Common myeloid progenitor, CD34-positive (primary cell): ENCODE results near the gene TMEM87B.

Experiments used
- CTCF ChIA-PET: fragments of 350-600 bp; sonication (Branson Sonifier 250); formaldehyde crosslinking; loops from one replicate; lab custom pipeline; 2021; ENCODE audit warnings: antibody characterized with exemption; lab: Charles Lee
- POLR2A ChIA-PET: fragments of 350-600 bp; sonication (Branson Sonifier 250); formaldehyde crosslinking; loops from one replicate; lab custom pipeline; 2021; ENCODE audit warnings: antibody characterized with exemption; lab: Charles Lee
- DNase-seq, 3 donors: peaks; one replicate each; pipeline versions ENCODE4 v3.0.0 to v3.0.0-alpha.2; 2013
- H3K27ac ChIP-seq, 2 experiments: 1 replicate in 1 of 2; 2 replicates in 1 of 2; pipeline ENCODE4 v1.7.0; 2013; ENCODE audit warnings: inconsistent platforms in 2 of 2, low read length in 2 of 2, mild to moderate bottlenecking in 2 of 2, low read depth in 1 of 2, moderate library complexity in 1 of 2; ENCODE audit not compliant: severe bottlenecking in 2 of 2, insufficient read depth in 1 of 2, poor library complexity in 1 of 2
- H3K27me3 ChIP-seq, 5 experiments: replicated peaks in 2 of 5; 1 replicate in 3 of 5; 2 replicates in 2 of 5; pipeline versions ENCODE4 v1.6.1 to v1.7.0; 2013; ENCODE audit warnings: low read length in 4 of 5, mild to moderate bottlenecking in 2 of 5, moderate library complexity in 2 of 5, inconsistent platforms in 1 of 5; ENCODE audit not compliant: insufficient read depth in 5 of 5, control insufficient read depth in 4 of 5
- H3K36me3 ChIP-seq, 4 experiments: 1 replicate in 2 of 4; 2 replicates in 2 of 4; pipeline versions ENCODE4 v1.6.1 to v1.7.0; 2013; ENCODE audit warnings: low read length in 3 of 4, control low read depth in 1 of 4, mild to moderate bottlenecking in 1 of 4; ENCODE audit not compliant: control insufficient read depth in 4 of 4, insufficient read depth in 4 of 4
- H3K4me1 ChIP-seq, 4 experiments: 1 replicate in 3 of 4; 2 replicates in 1 of 4; pipeline versions ENCODE4 v1.6.1 to v1.7.1; 2013; ENCODE audit warnings: low read length in 3 of 4, mild to moderate bottlenecking in 3 of 4, control low read depth in 1 of 4, inconsistent platforms in 1 of 4, moderate library complexity in 1 of 4; ENCODE audit not compliant: control insufficient read depth in 4 of 4, insufficient read depth in 4 of 4; ENCODE audit errors: control extremely low read depth in 1 of 4
- H3K4me3 ChIP-seq, 7 experiments: 1 replicate in 4 of 7; 2 replicates in 3 of 7; pipeline versions ENCODE4 v1.5.1 to v1.7.0; 2013; ENCODE audit warnings: mild to moderate bottlenecking in 7 of 7, low read length in 6 of 7, moderate library complexity in 6 of 7, inconsistent platforms in 2 of 7, low read depth in 2 of 7, control low read depth in 1 of 7; ENCODE audit not compliant: insufficient read depth in 4 of 7, control insufficient read depth in 1 of 7; ENCODE audit errors: extremely low read depth in 1 of 7
- H3K9me3 ChIP-seq, 5 experiments: 1 replicate in 4 of 5; 2 replicates in 1 of 5; pipeline versions ENCODE4 v1.6.1 to v1.7.1; 2013; ENCODE audit warnings: low read length in 4 of 5, mild to moderate bottlenecking in 2 of 5, inconsistent platforms in 1 of 5, low read depth in 1 of 5, moderate library complexity in 1 of 5; ENCODE audit not compliant: control insufficient read depth in 4 of 5, insufficient read depth in 2 of 5; ENCODE audit errors: control extremely low read depth in 1 of 5
- WGBS: methylation state at CpG from one replicate; pipeline ENCODE4 v1.1.5; 2013; ENCODE audit not compliant: insufficient coverage; 5-methylcytosine and 5-hydroxymethylcytosine counted together

The TMEM87B gene

GRCh38 chr2:112075490-112076260, 20.6 kb downstream of the TMEM87B start:
- H3K36me3 ChIP-seq, result peaks cover 14 to 42% (median 21%) of the 10 kb centered on the region in 4 experiments
- peaks cover 0 to 13% (median 2%) of the 10 kb centered on the region in 5 experiments for H3K9me3 ChIP-seq
- ChIA-PET CTCF (interaction anchor here (1.4 to 2.7 kb wide), 2 partner anchors 11 to 47 kb away, joined by 3 to 6 read pairs; no protein-coding TSS in a partner anchor), POLR2A (no interaction called here)
- WGBS, result 38% methylated on average over 3 of the region's 8 CpGs
- peaks cover 0 to 11% (median 7%) of the 10 kb centered on the region in 4 experiments for H3K4me1 ChIP-seq
- H3K27ac ChIP-seq, result no peak overlapping the region
- no peaks in the 10 kb centered on the region for H3K27me3 ChIP-seq
- peak in 2 of 3 donors; percentile 56 to 74 for DNase-seq
- no peak overlapping the region for H3K4me3 ChIP-seq

GRCh38 chr2:112077814-112078213, 22.7 kb downstream of the TMEM87B start:
- H3K36me3 ChIP-seq, result peaks cover 21 to 48% (median 29%) of the 10 kb centered on the region in 4 experiments
- H3K4me1 ChIP-seq, result peaks cover 0 to 11% (median 7%) of the 10 kb centered on the region in 4 experiments
- ChIA-PET POLR2A (no interaction called here), CTCF (no interaction called here)
- DNase-seq, result no peak
- 100% methylated on average over 1 of the region's 1 CpG for WGBS
- no peak overlapping the region for H3K27ac ChIP-seq
- H3K4me3 ChIP-seq, result no peak overlapping the region
- peaks cover 0 to 13% (median 2%) of the 10 kb centered on the region in 5 experiments for H3K9me3 ChIP-seq
- no peaks in the 10 kb centered on the region for H3K27me3 ChIP-seq

GRCh38 chr2:112081262-112081661, 26.2 kb downstream of the TMEM87B start:
- ChIA-PET CTCF (interaction anchor here (0.6 kb wide), 1 partner anchor 79 kb away, joined by 3 read pairs; no protein-coding TSS in a partner anchor), POLR2A (no interaction called here)
- H3K4me1 ChIP-seq, result no peaks in the 10 kb centered on the region
- H3K27me3 ChIP-seq, result no peaks in the 10 kb centered on the region
- no peak overlapping the region for H3K4me3 ChIP-seq
- WGBS, result no CpG with 5 or more reads among the region's 1 CpG
- no peaks in the 10 kb centered on the region for H3K9me3 ChIP-seq
- peaks cover 11 to 68% (median 52%) of the 10 kb centered on the region in 4 experiments for H3K36me3 ChIP-seq
- H3K27ac ChIP-seq, result no peak overlapping the region
- DNase-seq, result no peak

GRCh38 chr2:112084689-112085374, 29.8 kb downstream of the TMEM87B start:
- WGBS, result 57% methylated on average over 4 of the region's 4 CpGs
- peaks cover 20 to 84% (median 63%) of the 10 kb centered on the region in 4 experiments for H3K36me3 ChIP-seq
- POLR2A ChIA-PET, result no interaction called here
- no peaks in the 10 kb centered on the region for H3K4me1 ChIP-seq
- H3K4me3 ChIP-seq, result no peak overlapping the region
- no peaks in the 10 kb centered on the region for H3K27me3 ChIP-seq
- H3K9me3 ChIP-seq, result no peaks in the 10 kb centered on the region
- no peak for DNase-seq
- CTCF ChIA-PET, result no interaction called here
- no peak overlapping the region for H3K27ac ChIP-seq

GRCh38 chr2:112085375-112085730, 30.3 kb downstream of the TMEM87B start:
- no peak for DNase-seq
- ChIA-PET CTCF (no interaction called here), POLR2A (no interaction called here)
- no peaks in the 10 kb centered on the region for H3K27me3 ChIP-seq
- no peak overlapping the region for H3K4me3 ChIP-seq
- no peaks in the 10 kb centered on the region for H3K9me3 ChIP-seq
- no peaks in the 10 kb centered on the region for H3K4me1 ChIP-seq
- peaks cover 20 to 87% (median 65%) of the 10 kb centered on the region in 4 experiments for H3K36me3 ChIP-seq
- H3K27ac ChIP-seq, result no peak overlapping the region

- Histone ChIP-seq H3K27ac (no peak overlapping the region), H3K36me3 (peaks cover 17 to 87% (median 64%) of the 10 kb centered on the region in 4 experiments), H3K4me1 (no peaks in the 10 kb centered on the region), H3K4me3 (no peak overlapping the region), H3K27me3 (no peaks in the 10 kb centered on the region), H3K9me3 (no peaks in the 10 kb centered on the region)
- WGBS, result 100% methylated on average over 2 of the region's 9 CpGs
- ChIA-PET POLR2A (interaction anchor here (0.6 kb wide), 1 partner anchor 14 kb away, joined by 3 read pairs; no protein-coding TSS in a partner anchor), CTCF (interaction anchor here (0.9 kb wide), 1 partner anchor 10 kb away, joined by 3 read pairs; no protein-coding TSS in a partner anchor)
- no peak for DNase-seq
These were observed 31.0 kb downstream of the TMEM87B start for GRCh38 chr2:112085916-112086669.
